MM.1S (cell line): ENCODE data around the gene ARHGAP4.

Source experiments
- DNase-seq: peaks from one replicate; pipeline ENCODE4 v3.0.0-alpha.2; 2015
- H2AFZ ChIP-seq: fragments of 300-600 bp; sonication (generic); 2 replicates; pipeline ENCODE4 v1.6.0; 2016; ENCODE audit warnings: antibody characterized with exemption, low read length
- H3F3A ChIP-seq: fragments of 300-600 bp; sonication (generic); 2 replicates; pipeline ENCODE4 v1.6.1; 2016; ENCODE audit warnings: mild to moderate bottlenecking, antibody characterized with exemption, low read length, moderate library complexity, mixed read lengths; ENCODE audit not compliant: insufficient read depth
- H3K27ac ChIP-seq: fragments of 300-600 bp; sonication (generic); 2 replicates; pipeline ENCODE4 v1.5.1; 2016; ENCODE audit warnings: mild to moderate bottlenecking, low read length
- H3K27me3 ChIP-seq: fragments of 300-600 bp; sonication (generic); replicated peaks from 2 replicates; pipeline ENCODE4 v1.6.0; 2016; ENCODE audit warnings: low read length; ENCODE audit not compliant: insufficient read depth
- H3K36me3 ChIP-seq: fragments of 300-600 bp; sonication (generic); replicated peaks from 2 replicates; pipeline ENCODE4 v1.6.1; 2016; ENCODE audit warnings: mild to moderate bottlenecking, low read length, mixed read lengths; ENCODE audit not compliant: insufficient read depth
- H3K4me1 ChIP-seq: fragments of 300-600 bp; sonication (generic); 2 replicates; pipeline ENCODE4 v1.6.1; 2016; ENCODE audit warnings: low read length, mixed read lengths
- H3K4me2 ChIP-seq: fragments of 300-600 bp; sonication (generic); 2 replicates; pipeline ENCODE4 v1.6.0; 2016; ENCODE audit warnings: low read depth, low read length
- H3K4me3 ChIP-seq: fragments of 300-600 bp; sonication (generic); 2 replicates; pipeline ENCODE4 v1.5.1; 2016; ENCODE audit warnings: low read length, mixed read lengths
- H3K79me2 ChIP-seq: fragments of 300-600 bp; sonication (generic); 2 replicates; pipeline ENCODE4 v1.6.1; 2016; ENCODE audit warnings: mixed run types, low read length, mixed read lengths
- H3K9ac ChIP-seq: fragments of 300-600 bp; sonication (generic); 2 replicates; pipeline ENCODE4 v1.6.1; 2016; ENCODE audit warnings: low read length, mixed read lengths
- H3K9me2 ChIP-seq: fragments of 300-600 bp; sonication (generic); replicated peaks from 2 replicates; pipeline ENCODE4 v1.6.1; 2016; ENCODE audit warnings: mild to moderate bottlenecking, low read length, mixed read lengths; ENCODE audit not compliant: insufficient read depth
- H3K9me3 ChIP-seq: fragments of 300-600 bp; sonication (generic); replicated peaks from 2 replicates; pipeline ENCODE4 v1.6.1; 2016; ENCODE audit warnings: mild to moderate bottlenecking, low read length, mixed read lengths; ENCODE audit not compliant: insufficient read depth
- H4K20me1 ChIP-seq: fragments of 300-600 bp; sonication (generic); 2 replicates; pipeline ENCODE4 v1.6.1; 2016; ENCODE audit warnings: mild to moderate bottlenecking, low read length, moderate library complexity, mixed read lengths; ENCODE audit not compliant: insufficient read depth
- CTCF ChIP-seq: fragments of 300-600 bp; sonication (generic); IDR thresholded peaks from 2 replicates; pipeline ENCODE4 v1.5.1; 2016; ENCODE audit warnings: antibody characterized with exemption, low read length, mixed read lengths
- EZH2 ChIP-seq: fragments of 300-600 bp; sonication (generic); optimal IDR thresholded peaks from 2 replicates; pipeline ENCODE3; 2017; ENCODE audit warnings: low read depth, mild to moderate bottlenecking, antibody characterized with exemption, low read length, mixed read lengths
- EZH2phosphoT487 ChIP-seq: fragments of 300-600 bp; sonication (generic); IDR thresholded peaks from 2 replicates; pipeline ENCODE4 v1.6.1; 2018; ENCODE audit warnings: antibody characterized with exemption, low read length

ARHGAP4 gene

DNA sequence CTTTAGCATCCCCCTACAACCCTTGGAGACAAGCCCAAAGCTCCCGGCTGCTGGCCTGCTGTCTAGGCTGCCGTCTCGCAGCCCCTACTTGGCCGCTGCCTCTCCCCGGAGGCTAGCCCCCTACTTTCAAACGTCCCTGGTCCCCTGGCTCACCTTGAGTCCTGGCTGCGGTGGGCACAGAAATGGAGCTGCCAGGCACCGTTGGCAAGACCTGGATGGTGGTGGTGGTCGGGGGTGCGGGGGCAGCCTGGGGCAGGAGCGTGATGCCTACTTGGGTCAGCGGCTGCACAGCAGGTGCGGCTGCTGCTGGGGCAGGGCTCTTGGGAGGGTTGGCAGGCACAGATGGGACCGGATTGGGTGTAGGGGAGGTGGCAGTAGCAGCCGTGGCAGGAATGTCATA, 33.6 kb upstream of the ARHGAP4 start:
- H3K4me3 ChIP-seq, result no peak overlapping the region
- no peak overlapping the region for H3K27ac ChIP-seq
- no peaks in the 10 kb centered on the region; the same call in 1 of the 2 replicates for H3K36me3 ChIP-seq
- no peaks in the 10 kb centered on the region for H3K4me1 ChIP-seq
- no peaks in the 10 kb centered on the region for H3K9me2 ChIP-seq
- no peaks in the 10 kb centered on the region for H3K9me3 ChIP-seq
- H3K9ac ChIP-seq, result no peak overlapping the region
- no peaks in the 10 kb centered on the region for H3K27me3 ChIP-seq
- peaks cover 38% of the 10 kb centered on the region for H3K79me2 ChIP-seq
- DNase-seq, result no peak
- no peaks in the 10 kb centered on the region for H3F3A ChIP-seq
- no peak overlapping the region for H2AFZ ChIP-seq
- no peak for TF ChIP-seq EZH2phosphoT487
- TF ChIP-seq EZH2, result no peak
- no peak for TF ChIP-seq CTCF
- H4K20me1 ChIP-seq, result no peaks in the 10 kb centered on the region
- no peak overlapping the region for H3K4me2 ChIP-seq

DNA sequence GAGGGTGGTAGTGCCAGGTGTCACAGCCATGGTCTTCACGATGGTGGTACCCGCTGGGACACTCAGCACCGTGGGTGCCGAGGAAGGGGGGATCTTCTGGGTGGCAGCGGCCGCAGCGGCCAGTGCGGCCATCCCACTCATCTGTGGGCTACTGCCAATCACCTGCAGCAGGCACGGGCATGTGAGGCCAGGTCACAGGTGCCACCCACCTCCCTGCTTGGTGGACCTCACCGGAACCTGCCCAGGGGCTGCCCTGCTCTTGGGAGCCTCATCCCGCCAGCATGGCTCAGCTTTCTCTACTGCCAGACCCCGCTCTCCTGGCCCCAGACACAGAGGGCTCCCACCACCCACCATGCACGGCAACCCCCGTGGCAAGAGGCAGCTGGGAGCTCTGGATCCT, 32.5 kb upstream of the ARHGAP4 start:
- Histone ChIP-seq H3F3A (no peaks in the 10 kb centered on the region), H3K9me2 (no peaks in the 10 kb centered on the region), H3K79me2 (peaks cover 30% of the 10 kb centered on the region), H2AFZ (no peak overlapping the region), H3K9me3 (no peaks in the 10 kb centered on the region), H3K36me3 (no peaks in the 10 kb centered on the region; the same call in 1 of the 2 replicates), H3K4me2 (no peak overlapping the region), H3K4me1 (no peaks in the 10 kb centered on the region), H3K27ac (no peak overlapping the region), H4K20me1 (no peaks in the 10 kb centered on the region), H3K27me3 (no peaks in the 10 kb centered on the region), H3K9ac (no peak overlapping the region), H3K4me3 (no peak overlapping the region)
- TF ChIP-seq EZH2 (no peak), EZH2phosphoT487 (no peak), CTCF (no peak)
- DNase-seq, result no peak

- H3K27me3 ChIP-seq, result no peaks in the 10 kb centered on the region
- H3K9me2 ChIP-seq, result no peaks in the 10 kb centered on the region
- no peak overlapping the region for H3K9ac ChIP-seq
- H3K4me2 ChIP-seq, result no peak overlapping the region
- H3F3A ChIP-seq, result no peaks in the 10 kb centered on the region
- no peaks in the 10 kb centered on the region for H3K4me1 ChIP-seq
- peaks cover 5% of the 10 kb centered on the region; the same call in 1 of the 2 replicates for H3K36me3 ChIP-seq
- H4K20me1 ChIP-seq, result no peaks in the 10 kb centered on the region
- DNase-seq, result no peak
- H3K79me2 ChIP-seq, result peaks cover 26% of the 10 kb centered on the region
- TF ChIP-seq CTCF (no peak), EZH2phosphoT487 (no peak), EZH2 (no peak)
- H3K4me3 ChIP-seq, result no peak overlapping the region
- H3K9me3 ChIP-seq, result no peaks in the 10 kb centered on the region
- H3K27ac ChIP-seq, result no peak overlapping the region
- no peak overlapping the region for H2AFZ ChIP-seq
Measured at GRCh38 chrX:153957224-153957623, 31.2 kb upstream of the ARHGAP4 start.
